Measurements from ENCODE around the gene SMPD4. TPM values are rescaled to one million over a fixed set of nuclear protein-coding genes. Genes with fewer than 3 reads are reported as not detected.
"Not testable (repeated sequence)": the region's sequence is repeated elsewhere in the genome, so short reads cannot be mapped to it uniquely, and the experiment has no call there.

The SMPD4 gene
- total and polyA plus RNA-seq, 2 of the 8 experiments (the other 6 are each of a cell fraction or from before 2014, with no cell fraction given) = 102 to 106 TPM

- H3K18ac ChIP-seq (ENCODE audit: extremely low read depth, low read length); H3K56ac ChIP-seq (replicated peaks; ENCODE audit: insufficient read length, low read depth, low read length); H3K9me3 ChIP-seq (ENCODE audit: insufficient read depth in 2 of 2, low read depth in 1 of 2, low read length in 1 of 2); H4K5ac ChIP-seq (ENCODE audit: insufficient read length, low read depth, low read length); CTCF ChIA-PET (ENCODE audit: partially characterized antibody); H3K4me3 ChIP-seq (ENCODE audit: extremely low read depth in 1 of 4, insufficient read depth in 2 of 4, low read depth in 3 of 4, low read length in 4 of 4); H2BK20ac ChIP-seq (ENCODE audit: low read length); H2BK15ac ChIP-seq (ENCODE audit: low read length); H3K27me3 ChIP-seq (replicated peaks in 1 of 4; ENCODE audit: control insufficient read depth in 3 of 4, extremely low read depth in 1 of 4, insufficient read depth in 3 of 4, low read length in 3 of 4); H4K8ac ChIP-seq (ENCODE audit: extremely low read depth, insufficient read depth, low read length); H3K9ac ChIP-seq (replicated peaks in 1 of 4; ENCODE audit: extremely low read depth in 1 of 4, low read depth in 3 of 4, low read length in 3 of 4); H2BK5ac ChIP-seq (ENCODE audit: low read depth, low read length); H3K4ac ChIP-seq (replicated peaks; ENCODE audit: insufficient read length, low read depth, low read length); H3K36me3 ChIP-seq (ENCODE audit: control insufficient read depth in 2 of 4, insufficient read depth in 4 of 4, low read length in 3 of 4); H2BK12ac ChIP-seq (ENCODE audit: low read depth, low read length); H4K20me1 ChIP-seq (replicated peaks in 1 of 2; ENCODE audit: control insufficient read depth in 1 of 2, insufficient read depth in 2 of 2, low read length in 2 of 2); FAIRE-seq; H2AK5ac ChIP-seq (ENCODE audit: low read depth, low read length); H2BK120ac ChIP-seq (replicated peaks; ENCODE audit: low read depth, low read length); H3K23me2 ChIP-seq (ENCODE audit: low read depth, low read length); H3K23ac ChIP-seq (ENCODE audit: insufficient read length); H3K27ac ChIP-seq (ENCODE audit: low read depth, low read length); H3K79me2 ChIP-seq (ENCODE audit: control insufficient read depth in 1 of 2, insufficient read depth in 2 of 2, low read length in 2 of 2); H3K14ac ChIP-seq (ENCODE audit: insufficient read length); H4K91ac ChIP-seq (replicated peaks; ENCODE audit: insufficient read length, low read length); H3K4me2 ChIP-seq (ENCODE audit: insufficient read depth in 1 of 2, low read depth in 2 of 2, low read length in 2 of 2); POLR2A ChIA-PET (ENCODE audit: partially characterized antibody); DNase-seq (ENCODE audit: low read depth in 1 of 2, low spot score in 2 of 2); H2AFZ ChIP-seq (ENCODE audit: low read length); H3K4me1 ChIP-seq (replicated peaks in 1 of 4; ENCODE audit: control insufficient read depth in 3 of 4, insufficient read depth in 4 of 4, low read length in 3 of 4); H3K79me1 ChIP-seq (ENCODE audit: low read depth, low read length): not testable (repeated sequence)
- WGBS, 2 experiments (ENCODE audit: extremely low coverage in 1 of 2, insufficient coverage in 1 of 2, insufficient read length in 1 of 2, insufficient replicate concordance in 2 of 2, low coverage in 1 of 2, low lambda C conversion rate in 2 of 2, missing lambda C conversion rate in 1 of 2) = 95% methylated on average over 27 of the region's 45 CpGs; no CpG with 5 or more reads in 1 of the 2 experiments
Measured at GRCh38 chr2:130120924-130121323, 60.5 kb downstream of the SMPD4 start.
